Muscle layer of duodenum (tissue), 2 donors: ENCODE data around the gene COL27A1.
"Not testable (repeated sequence)": the region's sequence is repeated elsewhere in the genome, so short reads cannot be mapped to it uniquely, and the experiment has no call there.

ENCODE experiments used
- H3K27ac ChIP-seq: one replicate; pipeline ENCODE4 v1.7.0; 2013; ENCODE audit warnings: mild to moderate bottlenecking, low read length
- H3K27me3 ChIP-seq: one replicate; pipeline ENCODE4 v1.7.0; 2013; ENCODE audit warnings: low read depth, mild to moderate bottlenecking, control low read depth, low read length
- H3K36me3 ChIP-seq, 2 donors: one replicate each; pipeline ENCODE4 v1.7.0; 2013; ENCODE audit warnings: low read length in 2 of 2, control low read depth in 1 of 2, mild to moderate bottlenecking in 1 of 2; ENCODE audit not compliant: insufficient read depth in 2 of 2, control insufficient read depth in 1 of 2
- H3K4me1 ChIP-seq, 2 donors: one replicate each; pipeline ENCODE4 v1.7.0; 2013; ENCODE audit warnings: low read length in 2 of 2, mild to moderate bottlenecking in 2 of 2, control low read depth in 1 of 2, moderate library complexity in 1 of 2; ENCODE audit not compliant: insufficient read depth in 2 of 2, control insufficient read depth in 1 of 2
- H3K4me3 ChIP-seq, 2 donors: one replicate each; pipeline ENCODE4 v1.7.0; 2013; ENCODE audit warnings: low read length in 2 of 2, low read depth in 1 of 2, mild to moderate bottlenecking in 1 of 2
- H3K9me3 ChIP-seq, 2 donors: one replicate each; pipeline ENCODE4 v1.7.0; 2013; ENCODE audit warnings: low read length in 2 of 2, control low read depth in 1 of 2, mild to moderate bottlenecking in 1 of 2; ENCODE audit not compliant: control insufficient read depth in 1 of 2
- donor health status: healthy.

COL27A1 gene

GRCh38 chr9:114333718-114334117 is 178.4 kb downstream of the COL27A1 start:
- not testable (repeated sequence) for H3K9me3 ChIP-seq, H3K27me3 ChIP-seq, H3K4me3 ChIP-seq, H3K4me1 ChIP-seq, H3K27ac ChIP-seq
- peaks cover 15 to 30% of the 10 kb centered on the region in 2 donors for H3K36me3 ChIP-seq

DNA sequence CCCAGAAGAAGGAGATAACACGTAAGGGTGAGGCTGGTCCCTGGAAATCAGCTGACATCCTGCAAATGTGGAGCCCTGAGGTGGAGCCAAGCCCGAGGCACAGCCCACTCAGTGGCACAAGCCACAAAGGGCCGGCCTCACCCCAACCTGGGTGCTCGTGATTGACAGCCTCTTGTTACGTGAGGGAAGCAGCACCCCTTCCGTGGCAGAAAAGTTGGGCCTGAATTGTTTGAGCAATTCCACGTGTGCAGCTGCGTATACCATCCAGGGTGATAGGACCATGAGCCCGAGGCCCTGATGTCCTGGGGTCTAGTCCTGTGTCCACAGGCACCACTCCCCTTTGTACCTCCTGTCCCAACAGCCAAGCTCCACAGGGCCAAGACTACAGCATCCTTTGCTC is 179.2 kb downstream of the COL27A1 start:
- Histone ChIP-seq H3K27me3 (no peaks in the 10 kb centered on the region), H3K4me1 (no peaks in the 10 kb centered on the region), H3K9me3 (no peaks in the 10 kb centered on the region), H3K4me3 (no peak overlapping the region), H3K27ac (no peak overlapping the region), H3K36me3 (peaks cover 23 to 37% of the 10 kb centered on the region in 2 donors)

- H3K27ac ChIP-seq: no peak overlapping the region
- no peaks in the 10 kb centered on the region for H3K9me3 ChIP-seq
- peaks cover 33 to 50% of the 10 kb centered on the region in 2 donors for H3K36me3 ChIP-seq
- no peaks in the 10 kb centered on the region for H3K27me3 ChIP-seq
- H3K4me3 ChIP-seq: no peak overlapping the region
- no peaks in the 10 kb centered on the region for H3K4me1 ChIP-seq
These were observed 180.4 kb downstream of the COL27A1 start for GRCh38 chr9:114335745-114336144.

GRCh38 chr9:114336157-114336556 is 180.8 kb downstream of the COL27A1 start:
- no peaks in the 10 kb centered on the region for H3K9me3 ChIP-seq
- no peaks in the 10 kb centered on the region for H3K27me3 ChIP-seq
- no peak overlapping the region for H3K27ac ChIP-seq
- no peak overlapping the region for H3K4me3 ChIP-seq
- H3K36me3 ChIP-seq: peaks cover 37 to 54% of the 10 kb centered on the region in 2 donors
- H3K4me1 ChIP-seq: no peaks in the 10 kb centered on the region

DNA sequence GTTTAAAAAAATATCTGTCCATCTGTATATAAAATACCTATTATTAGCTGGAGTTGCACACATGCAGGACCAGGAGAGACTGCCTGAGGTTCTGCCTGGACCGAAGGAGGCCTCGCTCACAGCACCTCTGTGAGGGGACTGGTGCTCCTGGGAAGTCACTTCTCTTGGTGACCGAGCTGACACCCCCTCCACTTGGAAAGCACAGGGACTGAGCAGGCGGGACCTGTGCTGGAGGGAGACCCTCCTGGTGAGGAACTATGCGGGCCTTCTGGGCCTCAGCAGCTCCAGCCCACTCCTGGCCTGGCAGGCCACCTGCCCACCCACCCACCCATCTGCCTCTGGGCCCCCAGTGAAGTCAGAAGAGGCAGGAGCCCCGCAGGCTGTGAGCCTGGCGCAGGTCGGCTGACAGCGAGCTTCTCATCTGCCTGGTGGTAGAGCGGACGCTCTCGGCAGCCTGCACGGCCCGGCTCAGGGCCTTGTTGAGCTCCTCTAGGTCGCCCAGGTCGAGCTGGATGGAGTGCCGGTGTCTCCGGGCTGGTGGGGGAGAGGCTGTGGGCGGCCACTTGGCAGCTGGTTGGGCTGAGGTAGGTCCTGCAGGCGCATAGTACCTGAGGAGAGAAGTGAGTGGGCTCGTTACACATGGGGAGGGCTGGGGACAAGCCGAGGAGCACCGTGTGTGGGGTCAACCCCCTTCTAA is 181.5 kb downstream of the COL27A1 start:
- H3K27ac ChIP-seq: no peak overlapping the region
- peaks cover 42 to 61% of the 10 kb centered on the region in 2 donors for H3K36me3 ChIP-seq
- H3K27me3 ChIP-seq: no peaks in the 10 kb centered on the region
- H3K4me3 ChIP-seq: no peak overlapping the region
- no peaks in the 10 kb centered on the region for H3K9me3 ChIP-seq
- H3K4me1 ChIP-seq: no peaks in the 10 kb centered on the region

- Histone ChIP-seq H3K27ac (no peak overlapping the region), H3K36me3 (peaks cover 54 to 73% of the 10 kb centered on the region in 2 donors), H3K9me3 (no peaks in the 10 kb centered on the region), H3K4me1 (no peaks in the 10 kb centered on the region), H3K4me3 (no peak overlapping the region), H3K27me3 (no peaks in the 10 kb centered on the region)
These were observed 182.8 kb downstream of the COL27A1 start for GRCh38 chr9:114338187-114338586.

GRCh38 chr9:114339130-114339908 is 184.0 kb downstream of the COL27A1 start:
- Histone ChIP-seq H3K36me3 (peaks cover 64 to 84% of the 10 kb centered on the region in 2 donors), H3K27me3 (no peaks in the 10 kb centered on the region), H3K4me1 (peaks cover 0 to 5% of the 10 kb centered on the region in 2 donors), H3K27ac (no peak overlapping the region), H3K4me3 (no peak overlapping the region), H3K9me3 (no peaks in the 10 kb centered on the region)

DNA sequence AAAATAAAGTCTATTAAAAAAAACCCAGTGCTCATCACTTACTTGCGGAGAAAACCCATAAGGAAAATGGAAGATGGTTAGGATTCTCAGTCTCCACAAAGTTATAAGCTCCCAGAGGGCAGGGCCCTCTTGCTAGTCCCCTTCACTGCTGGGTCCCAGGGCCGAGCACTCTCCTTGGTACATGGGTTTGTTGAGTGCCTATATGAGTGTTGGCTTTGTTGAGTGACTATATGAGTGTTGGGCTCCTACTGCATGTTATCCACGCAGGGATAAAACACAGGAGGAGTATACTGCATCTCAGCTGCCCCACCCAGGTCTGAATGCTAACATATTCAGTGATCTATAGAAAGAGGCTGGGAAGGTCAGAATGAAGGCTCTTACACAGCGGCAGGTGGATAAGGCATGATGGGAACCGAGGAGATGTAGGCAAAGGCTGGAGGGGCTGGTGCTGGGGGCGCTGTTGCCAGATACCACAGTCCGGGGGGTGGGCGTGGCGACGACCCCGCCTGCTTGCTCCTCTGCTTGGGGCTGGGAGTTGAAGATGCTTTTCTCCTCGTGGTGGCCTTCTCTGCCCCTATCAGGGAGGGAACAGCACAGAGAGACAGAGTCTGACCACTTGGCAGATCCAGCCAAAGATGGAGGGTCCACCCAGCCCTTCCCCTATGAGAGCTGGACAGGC is 186.0 kb downstream of the COL27A1 start:
- no peaks in the 10 kb centered on the region for H3K9me3 ChIP-seq
- H3K36me3 ChIP-seq: peaks cover 72 to 90% of the 10 kb centered on the region in 2 donors
- peaks cover 0 to 5% of the 10 kb centered on the region in 2 donors for H3K4me1 ChIP-seq
- H3K27me3 ChIP-seq: no peaks in the 10 kb centered on the region
- H3K27ac ChIP-seq: no peak overlapping the region
- H3K4me3 ChIP-seq: no peak overlapping the region

DNA sequence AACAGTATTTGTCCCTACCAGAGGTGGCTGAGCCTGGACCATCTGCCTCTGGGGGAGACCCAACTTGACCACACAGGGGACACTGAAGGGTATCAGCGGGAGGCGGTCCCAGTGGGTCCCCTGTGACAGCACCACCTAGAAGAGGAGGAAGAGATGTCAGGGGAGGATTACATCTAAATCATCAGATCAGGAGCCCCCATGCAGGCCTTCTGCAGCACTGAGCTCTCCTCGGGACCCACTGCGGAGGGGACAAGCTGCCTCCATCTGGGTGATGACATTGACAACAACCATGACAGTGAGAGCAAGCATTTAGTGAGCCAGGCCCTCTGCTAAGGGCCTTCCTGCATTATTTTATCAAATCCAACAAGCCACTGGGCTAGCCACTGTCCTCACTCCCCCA is 186.7 kb downstream of the COL27A1 start:
- H3K36me3 ChIP-seq: peaks cover 76 to 93% of the 10 kb centered on the region in 2 donors
- H3K4me3 ChIP-seq: no peak overlapping the region

GRCh38 chr9:114342755-114343440 is 187.6 kb downstream of the COL27A1 start:
- H3K4me1 ChIP-seq: peaks cover 0 to 5% of the 10 kb centered on the region in 2 donors
- H3K36me3 ChIP-seq: peaks cover 79 to 92% of the 10 kb centered on the region in 2 donors
- H3K27ac ChIP-seq: no peak overlapping the region
- H3K9me3 ChIP-seq: no peaks in the 10 kb centered on the region
- H3K27me3 ChIP-seq: no peaks in the 10 kb centered on the region
- no peak overlapping the region for H3K4me3 ChIP-seq

More for the DNA sequence above, 186.7 kb downstream of the COL27A1 start:
- Histone ChIP-seq H3K4me1 (peaks cover 0 to 5% of the 10 kb centered on the region in 2 donors), H3K27ac (no peak overlapping the region), H3K9me3 (no peaks in the 10 kb centered on the region), H3K27me3 (no peaks in the 10 kb centered on the region)
